Kidney (tissue), 14 donors: ENCODE results near the gene NCOA3. TPM values are rescaled to one million over a fixed set of nuclear protein-coding genes. Genes with fewer than 3 reads are reported as not detected.

ENCODE experiments used
- DNase-seq, 5 donors: peaks; one replicate each; pipeline ENCODE4 v3.0.0-alpha.2; 2013 to 2020
- FAIRE-seq: peaks from 2 replicates; lab custom pipeline; 2012; peaks lifted over from hg19 to GRCh38; lab: Jason Lieb, UNC
- H3K27ac ChIP-seq, 2 donors: one replicate each; pipeline ENCODE4 v1.7.0; 2013; ENCODE audit warnings: low read depth in 2 of 2, low read length in 2 of 2, inconsistent platforms in 1 of 2
- H3K27me3 ChIP-seq: one replicate; pipeline ENCODE4 v1.7.1; 2013; ENCODE audit warnings: low read length, inconsistent platforms; ENCODE audit not compliant: control insufficient read depth, insufficient read depth
- H3K36me3 ChIP-seq, 3 donors: one replicate each; pipeline versions ENCODE4 v1.7.0 to v1.7.1; 2013; ENCODE audit warnings: low read length in 3 of 3, control low read depth in 1 of 3, inconsistent platforms in 1 of 3; ENCODE audit not compliant: insufficient read depth in 3 of 3, control insufficient read depth in 2 of 3
- H3K4me1 ChIP-seq, 3 donors: one replicate each; pipeline versions ENCODE4 v1.7.0 to v1.7.1; 2013; ENCODE audit warnings: low read length in 3 of 3, inconsistent platforms in 1 of 3, low read depth in 1 of 3; ENCODE audit not compliant: control insufficient read depth in 2 of 3, insufficient read depth in 2 of 3
- H3K4me3 ChIP-seq, 3 donors: one replicate each; pipeline versions ENCODE4 v1.7.0 to v1.8.1; 2013; ENCODE audit warnings: low read length in 3 of 3, control low read depth in 1 of 3, inconsistent platforms in 1 of 3
- H3K9ac ChIP-seq, 3 donors: one replicate each; pipeline versions ENCODE4 v1.7.0 to v1.7.1; 2013; ENCODE audit warnings: low read length in 3 of 3, control low read depth in 1 of 3, inconsistent platforms in 1 of 3
- H3K9me3 ChIP-seq, 3 donors: one replicate each; pipeline versions ENCODE4 v1.7.0 to v1.7.1; 2013; ENCODE audit warnings: low read length in 3 of 3, control low read depth in 1 of 3, inconsistent platforms in 1 of 3; ENCODE audit not compliant: control insufficient read depth in 2 of 3, insufficient read depth in 1 of 3
- CTCF ChIP-seq: IDR thresholded peaks from 3 replicates; pipeline ENCODE4 v1.5.1; 2012; ENCODE audit warnings: mild to moderate bottlenecking, moderate library complexity, borderline replicate concordance; ENCODE audit not compliant: insufficient read depth; ENCODE audit errors: extremely low read depth
- intact Hi-C: fragments of 100-400 bp; cut with DNase I; formaldehyde crosslinking; loops from one replicate; pipeline ENCODE4 v1.11.1; 2022
- polyA plus RNA-seq: library from polyadenylated mRNA; stranded (reverse); fragments of 350-450 nt; fragmentation: Illumina TruSeq; extraction: RNeasy Lipid Tissue Mini Kit (QIAGEN cat#74804); gene quantifications from one replicate; pipeline ENCODE4 v1.2.3, GENCODE V29; 2014; ENCODE audit warnings: low read depth, low replicate concordance; ENCODE audit not compliant: insufficient read depth
- total RNA-seq: library from RNA; stranded (reverse); fragmentation: NEBNext Ultra II Directional; extraction: Animal tissue kit (Norgen Biotek cat#: 25700); gene quantifications from one replicate; pipeline ENCODE4 v1.2.1, GENCODE V29; 2021
- donor health status: control.
- donor health status: control.
- donor health status: control.
- donor health status: control.
- donor health status: control.
- donor health status: DM: yes; HTN: yes; CAD: no.
- donor health status: Normal renal cell carcinoma (clear cell type).

Gene NCOA3
- total and polyA plus RNA-seq, 2 donors from 2014 or later: 4.9 to 38.8 TPM

DNA sequence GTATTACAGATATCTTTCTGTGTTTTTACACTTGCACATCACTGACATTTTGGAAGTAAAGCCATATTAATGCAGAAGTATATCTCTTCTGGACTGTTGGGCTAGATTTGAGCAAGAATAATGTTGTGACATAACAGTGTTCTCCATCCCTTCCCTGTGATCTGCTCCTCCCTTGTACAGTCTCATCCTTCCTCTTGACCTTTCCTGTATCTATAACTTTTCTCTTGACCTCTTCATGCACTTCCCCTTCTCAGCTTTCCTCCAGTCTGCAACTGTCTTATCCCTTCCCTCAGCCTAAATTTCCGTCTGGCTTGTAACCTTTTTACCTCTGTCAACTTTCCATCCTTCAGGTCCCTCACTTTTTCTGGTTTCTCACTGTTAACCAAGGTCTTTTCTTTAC, 29.8 kb downstream of the NCOA3 start:
- no peaks in the 10 kb centered on the region for H3K36me3 ChIP-seq
- intact Hi-C loops: no loop called here
- no peak for TF ChIP-seq CTCF
- no peaks in the 10 kb centered on the region for H3K9me3 ChIP-seq
- no peaks in the 10 kb centered on the region for H3K27me3 ChIP-seq
- H3K27ac ChIP-seq: no peak overlapping the region
- H3K4me1 ChIP-seq: no peaks in the 10 kb centered on the region
- DNase-seq: no peak
- no peak overlapping the region for H3K4me3 ChIP-seq
- no peak for FAIRE-seq
- H3K9ac ChIP-seq: no peak overlapping the region

DNA sequence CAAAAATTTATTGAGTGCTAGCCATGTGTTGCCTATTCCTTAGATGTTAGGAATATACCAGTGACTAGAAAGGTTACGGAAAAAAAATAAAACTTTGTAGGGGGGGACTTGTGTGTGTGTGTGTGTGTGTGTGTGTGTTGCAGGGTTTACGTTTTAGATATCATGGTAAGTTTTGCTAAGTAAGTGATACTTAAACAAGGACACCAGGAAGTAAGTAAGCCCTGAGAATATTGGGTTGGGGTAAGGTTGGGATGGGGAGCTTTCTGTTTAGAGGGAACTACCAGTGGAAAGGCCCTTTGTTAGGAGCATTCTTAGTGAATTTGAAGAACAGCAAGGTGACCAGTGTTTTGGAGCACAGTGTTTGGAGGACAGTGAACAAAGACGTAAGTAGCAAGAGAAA, 30.3 kb downstream of the NCOA3 start:
- H3K36me3 ChIP-seq: no peaks in the 10 kb centered on the region
- no peak overlapping the region for H3K4me3 ChIP-seq
- H3K27ac ChIP-seq: no peak overlapping the region
- intact Hi-C loops: no loop called here
- H3K9ac ChIP-seq: no peak overlapping the region
- H3K9me3 ChIP-seq: no peaks in the 10 kb centered on the region
- FAIRE-seq (no peak), DNase-seq (no peak)
- H3K4me1 ChIP-seq: no peaks in the 10 kb centered on the region
- TF ChIP-seq CTCF: no peak
- H3K27me3 ChIP-seq: no peaks in the 10 kb centered on the region

GRCh38 chr20:47533518-47534062, 31.9 kb downstream of the NCOA3 start:
- DNase-seq (no peak), FAIRE-seq (no peak)
- no peak for TF ChIP-seq CTCF
- no peak overlapping the region for H3K4me3 ChIP-seq
- no peak overlapping the region for H3K27ac ChIP-seq
- H3K9ac ChIP-seq: no peak overlapping the region
- intact Hi-C loops: no loop called here
- H3K9me3 ChIP-seq: no peaks in the 10 kb centered on the region
- H3K27me3 ChIP-seq: no peaks in the 10 kb centered on the region
- no peaks in the 10 kb centered on the region for H3K36me3 ChIP-seq
- H3K4me1 ChIP-seq: no peaks in the 10 kb centered on the region

DNA sequence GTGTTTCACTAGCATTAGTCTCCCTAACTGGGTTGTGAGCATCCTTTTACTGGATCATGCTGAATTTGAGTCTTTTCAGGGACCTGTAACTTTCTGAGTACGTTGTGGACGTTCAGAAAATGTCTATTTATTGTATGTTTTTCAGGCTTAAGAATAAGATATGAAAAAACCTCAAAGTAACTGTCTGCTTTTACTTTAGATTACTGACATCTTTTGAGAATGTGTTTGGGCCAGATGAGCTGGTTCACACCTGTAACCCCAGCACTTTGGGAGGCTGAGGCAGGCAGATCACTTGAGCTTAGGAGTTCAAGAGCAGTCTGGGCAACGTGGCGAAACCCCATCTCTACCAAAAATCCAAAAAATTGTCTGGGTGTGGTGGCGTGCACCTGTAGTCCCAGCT, 32.7 kb downstream of the NCOA3 start:
- Histone ChIP-seq H3K9me3 (no peaks in the 10 kb centered on the region), H3K9ac (no peak overlapping the region), H3K4me3 (no peak overlapping the region), H3K27me3 (no peaks in the 10 kb centered on the region), H3K27ac (no peak overlapping the region), H3K36me3 (no peaks in the 10 kb centered on the region), H3K4me1 (no peaks in the 10 kb centered on the region)
- intact Hi-C loops: no loop called here
- no peak for TF ChIP-seq CTCF
- no peak for FAIRE-seq
- no peak for DNase-seq
